NT2/D1 (cell line): ENCODE results near the gene ACAP2.

Experiments
- YY1 ChIP-seq: IDR thresholded peaks from 2 replicates; pipeline ENCODE4 v1.6.1; 2011; ENCODE audit not compliant: insufficient read length, insufficient read depth
- ZNF274 ChIP-seq: IDR thresholded peaks from 2 replicates; pipeline ENCODE4 v1.6.1; 2011; ENCODE audit warnings: mild to moderate bottlenecking, low read depth, low read length

DNA sequence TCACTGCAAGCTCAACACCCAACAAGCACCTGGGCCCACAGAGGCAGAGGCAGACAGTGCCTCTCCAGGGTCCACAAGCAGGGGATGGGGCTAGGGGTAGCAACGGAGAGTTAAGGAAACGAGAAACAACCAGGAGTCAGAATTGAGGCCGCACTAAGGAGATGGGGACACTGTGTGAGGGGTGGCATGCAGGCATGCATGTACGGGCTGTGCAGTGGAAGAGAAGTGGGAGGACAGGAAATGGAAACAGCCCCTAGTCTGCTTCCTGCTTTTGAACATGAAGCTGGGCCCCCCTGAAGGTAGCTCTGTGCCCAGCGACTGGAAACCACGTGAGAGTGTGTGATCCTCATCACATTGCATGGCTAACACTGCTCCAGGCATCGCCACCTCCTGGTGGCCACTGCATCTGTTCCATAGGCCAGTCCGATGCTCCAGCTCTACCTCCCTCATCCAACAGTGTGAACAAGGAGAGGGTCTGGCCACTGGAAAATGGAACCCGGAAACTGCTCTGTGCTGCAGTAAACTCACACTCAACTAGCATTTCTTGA is 215.8 kb downstream of the ACAP2 start:
- TF ChIP-seq YY1 (no peak), ZNF274 (no peak)
